Fibroblast of skin of right biceps (primary cell): ENCODE results near the gene ASIC5.

Experiments used
- DNase-seq: peaks from one replicate; pipeline ENCODE4 v3.0.0-alpha.2; 2013

ASIC5 gene

DNA sequence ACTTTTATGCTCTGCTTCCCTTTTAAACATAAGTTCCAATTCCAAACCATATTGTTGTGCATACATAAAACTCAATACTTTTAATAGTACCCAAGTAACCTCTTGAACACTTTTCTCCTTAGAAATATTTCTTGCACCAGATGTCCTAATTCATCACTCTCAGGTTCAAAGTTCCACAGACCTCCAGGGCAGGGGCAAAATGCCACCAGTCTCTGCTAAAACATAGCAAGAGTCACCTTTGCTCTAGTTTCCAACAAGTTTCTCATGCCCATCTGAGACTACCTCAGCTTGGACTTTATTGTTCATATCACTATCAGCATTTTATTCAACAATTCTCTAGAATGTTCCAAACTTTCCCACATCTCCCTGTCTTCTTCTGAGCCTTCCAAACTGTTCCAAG, 13.7 kb upstream of the ASIC5 start:
- DNase-seq = no peak

DNA sequence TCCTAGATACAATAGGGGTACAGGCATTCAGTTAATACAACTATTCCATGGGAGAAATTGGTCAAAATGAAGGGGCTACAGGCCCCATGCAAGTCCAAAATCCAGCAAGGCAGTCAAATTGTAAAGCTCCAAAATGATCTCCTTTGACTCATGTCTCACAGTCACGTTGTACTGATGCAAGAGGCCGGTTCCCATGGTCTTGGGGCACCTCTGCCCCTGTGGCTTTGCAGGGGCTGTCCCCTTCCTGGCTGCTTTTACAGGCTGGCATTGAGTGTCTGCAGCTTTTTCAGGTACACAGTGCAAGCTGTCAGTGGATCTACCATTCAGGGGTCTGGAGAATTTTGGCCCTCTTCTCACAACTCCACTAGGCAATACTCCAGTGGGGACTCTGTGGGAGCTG, 12.5 kb upstream of the ASIC5 start:
- no peak for DNase-seq

DNA sequence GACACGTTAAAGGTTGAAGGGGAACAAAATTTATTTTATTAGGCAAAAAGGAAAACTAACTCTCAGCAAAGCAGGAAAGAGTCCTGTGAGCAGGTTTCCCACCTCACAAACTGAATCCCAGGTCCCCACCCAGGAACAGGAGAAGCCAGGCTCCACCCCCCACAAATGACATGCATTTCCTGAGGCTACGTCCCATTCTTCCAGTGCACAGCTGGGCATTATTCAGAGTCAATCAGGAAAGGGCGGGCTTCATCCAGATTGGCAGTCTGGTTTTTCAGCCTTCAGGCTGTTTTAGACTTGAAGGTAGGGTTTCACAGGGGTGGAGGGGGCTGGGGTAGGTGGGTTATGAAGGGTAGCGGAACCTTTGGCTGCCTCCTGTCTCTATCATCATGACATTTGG, 11.9 kb upstream of the ASIC5 start:
- DNase-seq = no peak

DNA sequence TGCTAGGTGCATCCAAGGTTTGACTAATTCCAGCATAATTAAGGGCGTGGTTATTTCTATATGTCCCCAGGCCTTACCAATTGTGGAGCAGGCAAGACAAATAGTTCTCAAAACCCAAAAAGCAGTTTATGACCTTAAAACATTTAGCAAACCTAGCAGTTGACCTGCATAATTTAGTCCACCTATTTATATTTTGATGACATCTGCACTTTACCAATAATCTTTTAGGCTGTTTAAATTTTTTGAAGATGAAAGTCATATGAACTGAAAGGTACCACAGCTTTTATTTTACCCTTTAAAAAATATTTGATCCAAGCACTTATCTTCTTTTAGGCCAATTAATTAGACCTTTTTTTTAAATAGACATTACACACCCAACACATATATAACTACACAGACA, 9.8 kb upstream of the ASIC5 start:
- no peak for DNase-seq

DNA sequence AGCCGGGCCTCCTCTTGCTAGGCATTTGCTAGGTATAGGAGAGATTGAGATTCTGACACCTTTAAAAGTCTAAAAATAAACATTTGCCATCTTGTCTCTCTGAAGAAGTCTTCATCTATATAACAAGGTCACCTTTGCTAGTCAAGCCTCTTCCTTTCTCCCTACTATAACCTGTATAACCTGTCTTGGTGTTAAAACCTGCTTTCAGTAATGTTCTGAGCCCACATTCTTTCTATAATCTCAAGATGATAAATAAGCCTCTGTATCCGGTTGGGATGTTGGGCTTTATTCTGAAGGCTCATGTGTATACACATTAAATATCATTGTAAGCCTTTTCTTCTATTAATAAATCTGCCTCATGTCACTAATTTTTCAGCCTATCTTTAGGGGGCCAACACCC, 10.2 kb downstream of the ASIC5 start:
- DNase-seq = no peak

DNA sequence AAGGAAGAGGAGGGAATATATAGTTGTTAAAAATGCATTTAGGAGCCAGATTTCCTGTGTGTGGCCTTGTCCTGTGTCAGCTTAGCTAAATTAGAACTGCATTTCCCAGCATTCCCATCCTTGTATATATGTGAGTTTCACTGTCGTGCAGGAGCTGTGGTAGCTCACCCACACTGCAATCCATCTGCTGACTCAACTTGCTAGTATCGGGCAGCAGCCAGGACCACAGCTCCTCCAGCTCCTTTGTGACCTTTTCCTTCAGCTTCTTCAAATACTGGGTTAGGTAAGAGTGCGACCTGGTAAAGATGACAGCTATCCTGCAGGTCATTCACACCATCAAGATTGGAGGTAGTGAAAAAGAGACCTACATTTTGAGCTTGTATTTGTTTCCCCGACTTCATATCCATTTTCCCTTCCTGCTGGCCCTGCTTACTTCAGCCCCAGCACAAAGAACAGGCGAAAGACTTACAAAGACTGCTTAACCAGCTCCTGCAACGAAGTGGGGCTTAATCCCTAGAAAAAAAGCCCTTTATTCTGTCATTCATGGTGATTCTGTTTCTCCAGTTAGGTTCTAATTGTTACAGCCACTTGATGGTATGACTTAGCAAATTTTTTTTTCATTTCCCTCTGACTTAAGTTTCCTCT, 11.4 kb downstream of the ASIC5 start:
- peak; percentile 68 for DNase-seq

DNA sequence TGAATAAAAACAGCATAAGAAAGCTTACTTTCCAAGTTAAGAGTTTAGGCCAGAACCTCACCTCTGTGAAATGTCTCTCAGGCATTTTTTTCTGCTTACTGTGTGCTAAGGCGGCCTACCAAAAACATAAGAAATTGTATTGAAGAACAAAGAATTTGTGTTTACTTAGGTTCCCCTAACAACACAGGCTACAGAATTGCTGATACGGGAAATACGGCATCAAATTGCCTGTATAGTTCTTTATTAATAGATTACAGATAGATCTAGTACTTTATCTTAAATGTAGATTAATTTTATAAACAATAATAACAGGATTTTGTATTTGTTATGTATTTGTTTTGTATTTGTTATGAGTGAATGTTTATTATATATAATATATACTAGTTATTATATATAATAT, 12.9 kb downstream of the ASIC5 start:
- no peak for DNase-seq

DNA sequence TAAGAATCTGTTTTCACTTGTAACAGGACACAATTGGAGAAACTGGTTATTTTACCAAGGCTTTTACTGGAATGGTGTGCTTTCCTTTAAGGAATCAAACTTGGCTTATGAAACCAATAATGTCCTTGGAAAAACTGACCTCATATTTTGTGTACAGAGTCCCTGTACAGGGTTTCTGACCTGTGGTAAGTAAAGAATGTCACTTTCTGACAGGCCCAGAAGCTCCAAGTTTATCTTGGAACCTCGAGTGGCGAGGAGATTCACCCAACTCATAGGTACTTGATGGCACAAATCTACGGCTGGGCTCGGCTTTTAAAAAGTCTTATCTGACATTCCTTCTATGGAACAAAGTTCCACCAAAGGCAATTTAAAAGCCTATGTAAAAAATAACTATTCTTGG, 17.0 kb downstream of the ASIC5 start:
- DNase-seq = no peak

DNA sequence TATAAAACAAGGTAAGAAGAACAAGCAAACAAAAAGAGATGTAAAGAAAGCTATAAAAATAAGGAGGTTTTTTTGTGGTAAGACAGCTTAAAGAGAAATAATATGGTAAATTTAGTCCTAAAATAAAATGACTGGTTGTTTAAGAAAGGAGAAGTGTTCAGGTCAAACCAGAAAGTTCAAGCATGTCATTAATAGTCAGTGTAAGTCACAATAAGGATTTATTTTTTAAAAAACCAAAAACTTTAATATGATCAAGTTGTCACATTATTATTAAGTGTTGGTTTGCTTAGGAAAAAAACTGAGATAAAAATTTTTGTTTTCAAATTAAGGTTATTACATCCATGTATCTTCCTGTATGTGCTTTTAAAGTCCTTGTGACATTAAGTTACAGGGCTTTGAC, 19.1 kb downstream of the ASIC5 start:
- DNase-seq = no peak

DNA sequence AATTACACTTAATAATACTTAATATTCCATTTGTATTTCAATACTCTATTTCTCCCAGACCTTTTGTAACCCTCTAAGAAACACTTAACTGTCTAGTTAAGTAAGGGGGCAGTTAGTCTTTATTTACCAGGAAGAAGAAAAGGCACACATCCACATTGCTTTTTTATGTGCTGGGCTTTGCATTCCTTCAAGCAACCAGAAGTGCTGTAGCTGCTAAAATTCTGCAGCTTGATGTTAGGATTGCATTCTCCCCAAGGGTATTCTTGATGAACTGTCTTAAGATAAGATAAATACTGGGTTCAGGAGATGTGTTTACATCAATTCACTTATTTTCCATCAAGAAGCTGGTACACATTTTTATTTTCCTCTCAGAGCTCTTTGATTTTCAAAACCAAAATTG, 24.0 kb downstream of the ASIC5 start:
- DNase-seq = no peak

DNA sequence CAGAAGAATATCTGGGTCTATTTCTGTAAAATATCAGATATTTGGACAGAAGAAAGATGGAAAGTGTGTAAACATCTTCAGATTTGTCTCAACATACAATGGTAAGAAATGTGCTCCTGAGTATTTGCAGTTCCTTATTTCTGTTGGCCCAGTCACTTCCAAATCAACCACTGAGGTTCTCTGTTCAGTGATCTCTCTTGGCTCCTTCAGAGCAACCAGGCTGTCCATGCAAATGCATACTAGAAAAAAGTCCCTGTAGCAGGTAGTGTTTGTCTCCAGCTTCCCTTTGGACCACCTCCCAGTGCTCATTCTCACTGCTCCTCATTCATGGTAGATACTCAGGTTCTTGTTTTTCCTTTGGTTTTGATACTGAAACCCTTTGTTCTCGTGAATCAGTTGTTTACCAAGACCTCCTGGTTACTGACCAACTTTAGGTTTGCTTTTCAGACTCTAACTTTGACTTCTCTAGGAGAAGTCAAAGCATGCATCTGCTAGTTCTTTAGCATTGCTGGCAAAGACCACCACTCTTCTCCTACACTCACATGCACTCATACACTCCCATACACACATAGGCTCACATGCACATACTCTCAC, 28.8 kb downstream of the ASIC5 start:
- DNase-seq = no peak

DNA sequence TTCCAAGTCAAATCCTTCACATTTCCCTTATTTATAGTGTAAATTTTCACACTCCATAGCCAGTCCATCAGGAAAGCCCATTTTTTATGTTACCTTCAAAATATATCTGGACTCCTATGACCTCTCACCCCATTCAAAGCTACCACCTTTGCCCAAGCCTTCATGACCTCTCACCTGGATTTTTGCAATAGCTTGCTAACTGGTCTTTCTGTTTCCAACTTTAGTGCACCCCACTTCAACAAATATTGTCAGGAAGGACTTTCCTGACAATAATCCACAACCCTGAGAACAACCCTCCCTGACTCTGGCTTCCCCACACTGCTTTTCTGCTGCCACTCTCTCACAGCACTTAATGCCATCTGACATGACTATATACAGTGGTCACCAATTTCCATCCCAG, 33.4 kb downstream of the ASIC5 start:
- no peak for DNase-seq

DNA sequence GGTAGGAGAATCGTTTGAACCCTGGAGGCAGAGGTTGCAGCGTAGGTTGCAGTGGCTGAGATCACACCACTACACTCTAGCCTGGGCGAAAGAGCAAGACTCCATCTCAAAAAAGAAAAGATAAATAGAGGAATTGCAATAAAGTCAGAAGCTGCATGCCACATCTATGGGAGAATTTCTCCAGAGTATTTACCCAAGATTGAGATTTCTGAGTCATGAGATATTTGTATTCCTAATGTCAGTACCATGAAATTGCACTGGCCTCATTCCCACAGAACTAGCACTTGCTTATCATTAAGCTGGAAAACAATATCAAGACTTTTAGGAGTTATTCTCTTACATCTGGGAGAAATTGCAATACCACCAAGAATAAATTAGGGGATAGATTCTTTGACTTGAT, 37.4 kb downstream of the ASIC5 start:
- peak; percentile 21 for DNase-seq

DNA sequence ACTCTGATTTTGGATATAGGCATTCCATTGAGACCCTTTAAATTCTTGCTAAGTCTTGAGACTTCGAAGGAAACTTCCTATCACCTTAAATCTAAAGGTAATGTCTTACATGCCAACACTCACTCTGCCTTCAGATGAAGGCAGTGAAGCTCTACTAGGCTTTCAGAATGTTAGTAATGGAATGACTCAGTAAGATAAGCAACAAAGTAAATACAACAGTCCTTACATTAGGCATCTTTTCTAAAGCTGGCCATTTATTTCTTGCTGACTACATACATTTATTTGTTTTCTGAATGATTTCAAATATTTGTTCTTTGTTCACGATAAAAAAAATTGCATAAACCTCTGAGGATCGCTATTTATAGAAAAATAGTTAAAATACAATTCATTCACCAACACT, 43.5 kb downstream of the ASIC5 start:
- DNase-seq = no peak

DNA sequence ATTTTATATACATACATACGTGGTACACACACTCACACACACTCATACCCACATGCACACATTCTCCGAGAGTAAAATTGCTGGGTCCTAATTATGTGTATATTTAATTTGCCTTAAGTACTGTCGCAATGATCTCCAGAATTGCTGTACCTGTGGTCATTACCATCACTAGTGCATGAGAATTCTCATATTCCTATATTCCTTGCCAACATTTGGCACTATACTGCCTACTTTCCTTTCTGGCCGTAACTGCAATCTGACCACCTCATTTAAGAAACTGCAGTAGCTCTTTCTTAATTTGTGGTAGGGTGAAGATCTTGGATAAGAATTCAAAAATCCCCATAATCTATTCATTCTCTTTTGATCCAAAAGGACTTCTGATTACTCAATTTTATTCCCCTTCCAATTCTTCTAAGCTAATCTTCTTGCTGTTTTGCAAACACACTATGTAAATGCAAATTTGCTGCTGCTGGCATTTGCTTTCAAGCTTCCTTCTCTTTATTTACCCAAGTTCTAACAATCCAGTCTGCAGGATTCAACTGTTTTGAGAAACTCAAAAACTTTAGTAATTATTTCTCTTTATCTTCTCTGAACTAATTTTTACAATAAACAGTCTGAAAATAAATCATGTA, 45.1 kb downstream of the ASIC5 start:
- no peak for DNase-seq

DNA sequence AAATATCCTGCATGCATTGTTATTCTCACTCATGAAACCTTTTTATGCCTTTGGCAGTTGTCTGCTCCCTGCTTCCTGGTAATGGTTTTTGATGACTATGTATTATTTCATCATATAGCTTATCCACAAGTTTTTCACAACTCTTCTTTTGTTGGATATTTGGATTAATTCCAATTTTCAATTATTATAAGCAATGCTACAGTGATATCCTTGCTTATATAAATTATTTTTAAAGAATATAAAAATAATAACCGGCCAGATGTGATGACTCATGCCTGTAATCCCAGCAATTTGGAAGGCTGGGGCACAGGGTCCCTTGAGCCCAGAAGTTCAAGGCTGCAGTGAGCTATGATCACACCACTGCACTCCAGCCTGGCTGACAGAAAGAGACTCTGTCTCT, 47.0 kb downstream of the ASIC5 start:
- DNase-seq = no peak

DNA sequence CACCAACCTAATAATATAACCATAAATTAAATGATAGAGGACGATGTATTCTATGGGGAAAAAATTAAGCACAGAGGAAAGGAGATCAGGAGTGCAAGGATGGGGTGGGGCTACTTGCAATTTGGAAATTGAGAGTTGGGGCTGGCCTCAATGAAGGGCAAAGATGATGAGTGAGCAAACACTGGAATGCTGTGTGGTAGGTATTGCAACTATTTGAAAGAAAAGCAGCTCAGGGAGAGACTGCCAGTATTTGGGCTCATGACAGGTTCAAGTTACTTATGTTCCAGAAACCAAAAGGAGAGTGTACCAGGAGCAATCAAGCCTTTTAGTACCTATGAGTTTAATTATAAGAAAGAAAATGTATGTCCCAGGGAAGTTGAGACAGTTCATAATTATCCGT, 47.4 kb downstream of the ASIC5 start:
- no peak for DNase-seq

DNA sequence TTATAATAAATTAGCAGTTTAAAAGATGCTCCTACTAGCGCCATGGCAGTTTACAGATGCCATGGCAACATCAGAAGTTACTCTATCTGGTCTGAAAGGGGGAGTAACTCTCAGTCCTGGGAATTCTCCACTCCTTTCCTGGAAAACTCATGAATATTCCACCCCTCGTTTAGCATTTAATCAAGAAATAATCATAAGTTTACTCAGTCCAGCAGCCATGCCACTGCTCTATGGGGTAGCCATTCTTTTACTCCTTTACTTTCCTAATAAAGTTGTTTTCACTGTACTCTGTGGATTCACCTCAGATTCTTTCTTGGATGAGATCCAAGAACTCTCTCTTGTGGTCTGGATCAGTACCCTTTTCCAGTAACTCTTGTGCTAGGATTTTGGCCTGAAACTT, 55.0 kb downstream of the ASIC5 start:
- DNase-seq = no peak

DNA sequence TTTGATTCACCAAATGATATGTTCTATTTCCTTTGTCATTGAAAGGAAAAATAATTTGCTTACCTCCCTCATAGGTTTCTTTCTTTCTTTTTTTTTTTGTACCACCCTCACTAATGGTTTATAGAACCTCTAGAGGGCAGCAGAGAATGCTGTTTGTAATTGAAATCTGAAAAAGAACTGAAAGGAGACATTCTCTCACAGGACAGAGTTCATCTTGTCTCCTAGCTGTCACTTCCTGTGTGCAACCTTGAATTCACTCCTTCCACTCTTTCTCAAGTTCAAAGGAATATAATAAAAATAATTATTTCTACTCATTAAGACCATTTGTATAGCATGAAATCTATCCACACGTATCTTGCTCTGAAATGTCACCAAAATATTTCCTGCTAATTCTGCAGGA, 56.2 kb downstream of the ASIC5 start:
- DNase-seq = peak; percentile 89

DNA sequence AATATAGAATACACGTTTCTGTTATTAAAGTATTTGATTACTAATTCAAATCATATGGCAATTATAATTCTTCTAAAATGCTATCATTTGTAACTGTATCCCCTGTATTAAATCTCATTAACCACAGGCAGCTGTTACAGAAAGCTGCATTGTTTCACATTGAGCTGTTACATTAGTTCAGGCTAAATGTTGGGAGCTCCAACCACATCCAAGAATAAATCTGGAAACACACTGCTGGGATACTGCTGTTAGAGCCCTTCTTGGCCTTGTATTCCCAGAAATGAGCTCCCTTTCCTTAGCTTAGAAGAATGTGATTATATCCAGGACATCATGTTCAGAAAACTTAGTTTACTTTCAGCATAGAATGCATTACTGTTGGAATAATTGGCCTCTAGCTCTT, 59.1 kb downstream of the ASIC5 start:
- peak; percentile 95 for DNase-seq

DNA sequence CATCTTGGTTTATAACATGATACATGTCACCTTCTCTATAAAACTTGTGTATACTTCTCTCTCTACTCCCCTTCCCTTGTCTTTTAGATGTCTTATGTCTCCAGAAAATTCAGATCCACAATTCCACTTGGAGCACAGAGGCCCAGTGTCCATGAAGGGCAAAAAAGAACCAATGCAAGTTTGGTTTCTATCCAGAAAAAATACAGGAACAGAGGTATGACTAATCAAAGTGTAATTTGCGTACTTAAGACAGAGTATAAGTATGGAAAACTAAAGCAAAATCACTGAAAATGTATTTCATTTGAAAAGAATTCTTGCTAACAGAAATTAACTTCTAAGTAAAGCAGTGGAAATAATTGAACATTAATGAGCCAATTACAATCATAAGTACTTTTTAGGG, 61.1 kb downstream of the ASIC5 start:
- DNase-seq = peak; percentile 67

DNA sequence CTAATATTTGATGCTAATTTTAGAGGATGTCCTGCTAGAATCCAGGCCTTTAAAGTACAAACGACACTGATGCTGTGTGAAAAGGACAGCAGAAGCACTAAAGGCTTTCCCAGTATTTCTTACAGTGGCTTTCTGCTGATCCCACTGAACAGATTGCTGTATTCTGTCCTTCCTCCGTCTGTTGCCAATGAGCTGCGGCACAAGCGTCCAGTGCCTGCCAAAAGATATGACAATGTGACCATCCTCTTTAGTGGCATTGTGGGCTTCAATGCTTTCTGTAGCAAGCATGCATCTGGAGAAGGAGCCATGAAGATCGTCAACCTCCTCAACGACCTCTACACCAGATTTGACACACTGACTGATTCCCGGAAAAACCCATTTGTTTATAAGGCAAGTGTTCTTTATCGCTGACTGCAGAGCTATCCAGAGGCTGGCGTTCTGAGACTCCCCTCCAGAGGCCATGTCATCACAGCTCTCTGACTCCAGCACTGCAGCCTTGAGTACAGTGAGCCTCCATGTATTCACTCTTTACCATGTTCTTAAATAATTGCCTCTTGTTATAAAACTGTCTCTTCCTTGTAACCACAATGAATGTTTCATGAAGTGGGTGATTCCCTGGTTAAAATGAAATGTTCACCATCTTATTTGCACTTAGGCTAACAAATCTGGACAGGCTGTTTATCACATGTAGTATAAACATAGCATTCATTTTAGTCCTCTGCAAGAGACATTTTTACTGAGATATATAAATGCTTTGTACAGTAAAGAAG, 63.7 kb downstream of the ASIC5 start:
- no peak for DNase-seq

DNA sequence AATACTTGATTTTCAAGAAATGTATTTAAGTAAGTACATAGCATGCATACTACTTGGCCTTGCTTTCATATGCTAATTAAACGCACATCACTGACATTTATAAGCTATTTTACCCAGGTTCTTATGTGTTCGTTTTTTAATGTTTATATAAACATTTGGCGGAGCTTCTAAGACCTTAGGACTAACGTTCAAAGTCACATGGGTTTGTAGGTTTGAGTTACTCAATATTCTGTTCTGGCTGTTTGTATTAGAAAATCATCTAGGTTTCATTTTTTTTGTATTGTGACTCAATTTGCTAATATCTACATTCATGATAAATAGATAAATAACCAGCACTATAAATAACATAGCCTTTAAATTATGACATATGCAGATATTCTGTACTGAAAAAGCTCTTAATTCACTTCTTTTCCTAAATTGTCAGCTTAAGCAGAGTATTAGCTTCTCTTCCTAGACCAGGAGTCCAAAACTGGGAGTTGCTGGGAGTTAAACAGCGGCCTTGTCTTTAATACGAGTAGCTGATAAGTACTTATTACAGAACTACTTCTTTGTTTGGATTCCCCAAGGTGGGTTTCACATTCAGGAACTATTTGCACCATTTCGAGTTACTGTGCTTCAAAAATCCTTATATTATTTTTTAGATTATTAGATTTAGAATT, 65.3 kb downstream of the ASIC5 start:
- no peak for DNase-seq

DNA sequence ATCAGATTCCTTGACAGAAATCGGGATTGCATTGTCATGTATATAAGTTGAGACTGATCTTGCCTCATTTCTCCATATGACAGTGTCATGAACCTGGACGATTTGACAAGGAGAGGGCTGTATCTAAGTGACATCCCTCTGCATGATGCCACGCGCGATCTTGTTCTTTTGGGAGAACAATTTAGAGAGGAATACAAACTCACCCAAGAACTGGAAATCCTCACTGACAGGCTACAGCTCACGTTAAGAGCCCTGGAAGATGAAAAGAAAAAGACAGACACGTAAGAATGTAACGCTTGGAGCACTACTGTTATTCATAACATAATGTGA, 66.3 kb downstream of the ASIC5 start:
- no peak for DNase-seq
